ENCODE measurements around the gene AP4S1.

GRCh38 chr14:31018057-31018645 is 7.3 kb upstream of the AP4S1 start:
- TF ChIP-seq POLR2A (IDR thresholded peaks at IDR 0.05), result no peak
- no peak for TF ChIP-seq CTCF (IDR thresholded peaks at IDR 0.05)
